ENCODE measurements around the gene SERAC1.

- TF ChIP-seq, protein P1, sequence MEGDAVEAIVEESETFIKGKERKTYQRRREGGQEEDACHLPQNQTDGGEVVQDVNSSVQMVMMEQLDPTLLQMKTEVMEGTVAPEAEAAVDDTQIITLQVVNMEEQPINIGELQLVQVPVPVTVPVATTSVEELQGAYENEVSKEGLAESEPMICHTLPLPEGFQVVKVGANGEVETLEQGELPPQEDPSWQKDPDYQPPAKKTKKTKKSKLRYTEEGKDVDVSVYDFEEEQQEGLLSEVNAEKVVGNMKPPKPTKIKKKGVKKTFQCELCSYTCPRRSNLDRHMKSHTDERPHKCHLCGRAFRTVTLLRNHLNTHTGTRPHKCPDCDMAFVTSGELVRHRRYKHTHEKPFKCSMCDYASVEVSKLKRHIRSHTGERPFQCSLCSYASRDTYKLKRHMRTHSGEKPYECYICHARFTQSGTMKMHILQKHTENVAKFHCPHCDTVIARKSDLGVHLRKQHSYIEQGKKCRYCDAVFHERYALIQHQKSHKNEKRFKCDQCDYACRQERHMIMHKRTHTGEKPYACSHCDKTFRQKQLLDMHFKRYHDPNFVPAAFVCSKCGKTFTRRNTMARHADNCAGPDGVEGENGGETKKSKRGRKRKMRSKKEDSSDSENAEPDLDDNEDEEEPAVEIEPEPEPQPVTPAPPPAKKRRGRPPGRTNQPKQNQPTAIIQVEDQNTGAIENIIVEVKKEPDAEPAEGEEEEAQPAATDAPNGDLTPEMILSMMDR (IDR thresholded peaks at IDR 0.05): no peak
- no peak for TF ChIP-seq EP300 (IDR thresholded peaks at IDR 0.05)
- TF ChIP-seq POLR2AphosphoS5 (IDR thresholded peaks at IDR 0.05): no peak
These were observed 25.3 kb downstream of the SERAC1 start for GRCh38 chr6:158142789-158143188.

All from esophagus muscularis mucosa (tissue), 4 donors.